Measurements from ENCODE around the gene RSPRY1.

RSPRY1 gene

GRCh38 chr16:57244767-57245471, 58.8 kb downstream of the RSPRY1 start, which contains the start of gene ARL2BP:
TSS of gene ARL2BP (plus strand) at chr16:57245259. CDS start at chr16:57245368, 109 bp downstream.
- TF ChIP-seq EZH2phosphoT487 (IDR thresholded peaks at IDR 0.05; ENCODE audit: borderline replicate concordance, low read length) (no peak), CTCF (IDR thresholded peaks at IDR 0.05; ENCODE audit: low read depth, low read length, poor library complexity, severe bottlenecking) (peak; percentile 51)
- Histone ChIP-seq H3K4me2 (ENCODE audit: low read length) (peak within 1 kb of the TSS; percentile 94), H3K27me3 (ENCODE audit: control insufficient read depth, low read length) (no peaks in the 10 kb centered on the region), H3K4me1 (ENCODE audit: control insufficient read depth, low read length) (peaks cover 33% of the 10 kb centered on the region), H3K36me3 (ENCODE audit: control insufficient read depth, low read length) (peaks cover 34% of the 10 kb centered on the region), H3K9me2 (replicated peaks; ENCODE audit: control insufficient read depth, low read length) (no peaks in the 10 kb centered on the region), H3K9me3 (ENCODE audit: control insufficient read depth, insufficient read depth, low read length) (no peaks in the 10 kb centered on the region), H3K79me2 (ENCODE audit: control insufficient read depth, low read length) (peaks cover 12% of the 10 kb centered on the region), H3K4me3 (ENCODE audit: low read length) (peak within 1 kb of the TSS; percentile 91), H4K20me1 (ENCODE audit: control insufficient read depth, insufficient read depth, low read depth, low read length) (peaks cover 2% of the 10 kb centered on the region; the same call in 1 of the 2 replicates), H3K27ac (ENCODE audit: low read depth, low read length) (peak within 1 kb of the TSS; percentile 65), H3F3A (ENCODE audit: control insufficient read depth, insufficient read depth) (peaks cover 20% of the 10 kb centered on the region)

GRCh38 chr16:57245472-57246113, 59.5 kb downstream of the RSPRY1 start:
- H3K79me2 ChIP-seq (ENCODE audit: control insufficient read depth, low read length) = peaks cover 12% of the 10 kb centered on the region
- H3K9me3 ChIP-seq (ENCODE audit: control insufficient read depth, insufficient read depth, low read length) = no peaks in the 10 kb centered on the region
- no peaks in the 10 kb centered on the region for H3K9me2 ChIP-seq (replicated peaks; ENCODE audit: control insufficient read depth, low read length)
- no peaks in the 10 kb centered on the region for H3K27me3 ChIP-seq (ENCODE audit: control insufficient read depth, low read length)
- peak overlapping the region; percentile 94 for H3K4me2 ChIP-seq (ENCODE audit: low read length)
- peak overlapping the region; percentile 91 for H3K4me3 ChIP-seq (ENCODE audit: low read length)
- H3F3A ChIP-seq (ENCODE audit: control insufficient read depth, insufficient read depth) = peaks cover 16% of the 10 kb centered on the region
- H4K20me1 ChIP-seq (ENCODE audit: control insufficient read depth, insufficient read depth, low read depth, low read length) = peaks cover under 1% of the 10 kb centered on the region; the same call in 1 of the 2 replicates
- H3K27ac ChIP-seq (ENCODE audit: low read depth, low read length) = peak overlapping the region; percentile 30
- TF ChIP-seq CTCF (IDR thresholded peaks at IDR 0.05; ENCODE audit: low read depth, low read length, poor library complexity, severe bottlenecking) (no peak), EZH2phosphoT487 (IDR thresholded peaks at IDR 0.05; ENCODE audit: borderline replicate concordance, low read length) (no peak)
- peaks cover 36% of the 10 kb centered on the region for H3K36me3 ChIP-seq (ENCODE audit: control insufficient read depth, low read length)
- H3K4me1 ChIP-seq (ENCODE audit: control insufficient read depth, low read length) = peaks cover 26% of the 10 kb centered on the region

- no peak overlapping the region for H3K4me3 ChIP-seq (ENCODE audit: low read length)
- no peaks in the 10 kb centered on the region for H3F3A ChIP-seq (ENCODE audit: control insufficient read depth, insufficient read depth)
- TF ChIP-seq EZH2phosphoT487 (IDR thresholded peaks at IDR 0.05; ENCODE audit: borderline replicate concordance, low read length) (no peak), CTCF (IDR thresholded peaks at IDR 0.05; ENCODE audit: low read depth, low read length, poor library complexity, severe bottlenecking) (no peak)
- H3K79me2 ChIP-seq (ENCODE audit: control insufficient read depth, low read length) = no peaks in the 10 kb centered on the region
- no peak overlapping the region for H3K4me2 ChIP-seq (ENCODE audit: low read length)
- no peaks in the 10 kb centered on the region for H4K20me1 ChIP-seq (ENCODE audit: control insufficient read depth, insufficient read depth, low read depth, low read length)
- no peaks in the 10 kb centered on the region for H3K27me3 ChIP-seq (ENCODE audit: control insufficient read depth, low read length)
- H3K9me3 ChIP-seq (ENCODE audit: control insufficient read depth, insufficient read depth, low read length) = no peaks in the 10 kb centered on the region
- H3K27ac ChIP-seq (ENCODE audit: low read depth, low read length) = no peak overlapping the region
- no peaks in the 10 kb centered on the region for H3K4me1 ChIP-seq (ENCODE audit: control insufficient read depth, low read length)
- peaks cover 56% of the 10 kb centered on the region for H3K36me3 ChIP-seq (ENCODE audit: control insufficient read depth, low read length)
- no peaks in the 10 kb centered on the region for H3K9me2 ChIP-seq (replicated peaks; ENCODE audit: control insufficient read depth, low read length)
Observed at GRCh38 chr16:57251352-57251751, 65.2 kb downstream of the RSPRY1 start.

Measured in DOHH2 (cell line).